Sigmoid colon (tissue), 7 donors: ENCODE results near the gene ZNF839. TPM values are rescaled to one million over a fixed set of nuclear protein-coding genes. Genes with fewer than 3 reads are reported as not detected.

Experiments used
- DNase-seq: peaks from one replicate; pipeline ENCODE4 v3.0.0-alpha.2; 2019
- H3K27ac ChIP-seq, 4 donors: fragments of 200-600 bp; sonication (generic); one replicate each; pipeline ENCODE4 v1.5.1; 2016 to 2019; ENCODE audit warnings: mild to moderate bottlenecking in 1 of 4
- H3K27me3 ChIP-seq, 3 donors: fragments of 200-600 bp; sonication (generic); one replicate each; pipeline ENCODE4 v1.5.1; 2019; ENCODE audit warnings: mild to moderate bottlenecking in 1 of 3
- H3K36me3 ChIP-seq, 4 donors: fragments of 200-600 bp; sonication (generic); one replicate each; pipeline ENCODE4 v1.5.1; 2016 to 2019
- H3K4me1 ChIP-seq, 4 donors: fragments of 200-600 bp; sonication (generic); one replicate each; pipeline ENCODE4 v1.5.1; 2017 to 2019
- H3K4me3 ChIP-seq, 4 donors: fragments of 200-600 bp; sonication (generic); one replicate each; pipeline ENCODE4 v1.5.1; 2017 to 2019; ENCODE audit warnings: mild to moderate bottlenecking in 2 of 4, moderate library complexity in 1 of 4
- H3K9me3 ChIP-seq, 4 donors: fragments of 200-600 bp in 3 of 4; sonication (generic) in 3 of 4; one replicate each; pipeline versions ENCODE4 v1.5.1 to v1.6.1; 2013 to 2019
- CTCF ChIP-seq, 4 experiments: fragments of 450-650 bp in 3 of 4; fragments of 200-600 bp in 1 of 4; IDR thresholded peaks; one replicate each; pipeline ENCODE4 v1.5.1; 2016 to 2019; ENCODE audit warnings: antibody characterized with exemption in 4 of 4, mild to moderate bottlenecking in 3 of 4, moderate library complexity in 2 of 4
- EP300 ChIP-seq, 4 donors: sonication (generic); formaldehyde crosslinking; IDR thresholded peaks; one replicate each; pipeline ENCODE4 v1.6.1; 2017; ENCODE audit warnings: antibody characterized with exemption in 4 of 4
- POLR2A ChIP-seq, 2 donors: fragments of 450-650 bp; IDR thresholded peaks; one replicate each; pipeline ENCODE4 v1.6.1; 2016; ENCODE audit warnings: antibody characterized with exemption in 2 of 2, mild to moderate bottlenecking in 2 of 2, moderate library complexity in 2 of 2
- POLR2AphosphoS5 ChIP-seq, 4 donors: sonication (generic); formaldehyde crosslinking; IDR thresholded peaks; one replicate each; pipeline ENCODE4 v1.6.1; 2017; ENCODE audit warnings: antibody characterized with exemption in 4 of 4
- WGBS, 2 donors: extraction: QIAGEN DNeasy Blood & Tissue Kit; methylation state at CpG; one replicate each; pipeline ENCODE4 v1.1.7; 2013; 5-methylcytosine and 5-hydroxymethylcytosine counted together
- intact Hi-C: fragments of 100-400 bp; cut with DNase I; formaldehyde crosslinking; loops from one replicate; pipeline ENCODE4 v1.15.1; 2023
- polyA plus RNA-seq, 3 donors: library from polyadenylated mRNA; stranded (reverse); fragments of 200-250 nt; gene quantifications; one replicate each; pipeline ENCODE4 v1.2.3, GENCODE V29; 2013
- total RNA-seq, 4 donors: library from RNA; depleted of rRNA; stranded (reverse); fragments of >200 nt; gene quantifications; one replicate each; pipeline ENCODE4 v1.1.0, GENCODE V29; 2016
- donor health status: healthy with polysubstance abuse.
- donor health status: Bipolar disorder and iron deficiency.
- donor health status: healthy.

Gene ZNF839
- total and polyA plus RNA-seq, 7 donors: 4.6 to 12.2 (median 7.9) TPM

DNA sequence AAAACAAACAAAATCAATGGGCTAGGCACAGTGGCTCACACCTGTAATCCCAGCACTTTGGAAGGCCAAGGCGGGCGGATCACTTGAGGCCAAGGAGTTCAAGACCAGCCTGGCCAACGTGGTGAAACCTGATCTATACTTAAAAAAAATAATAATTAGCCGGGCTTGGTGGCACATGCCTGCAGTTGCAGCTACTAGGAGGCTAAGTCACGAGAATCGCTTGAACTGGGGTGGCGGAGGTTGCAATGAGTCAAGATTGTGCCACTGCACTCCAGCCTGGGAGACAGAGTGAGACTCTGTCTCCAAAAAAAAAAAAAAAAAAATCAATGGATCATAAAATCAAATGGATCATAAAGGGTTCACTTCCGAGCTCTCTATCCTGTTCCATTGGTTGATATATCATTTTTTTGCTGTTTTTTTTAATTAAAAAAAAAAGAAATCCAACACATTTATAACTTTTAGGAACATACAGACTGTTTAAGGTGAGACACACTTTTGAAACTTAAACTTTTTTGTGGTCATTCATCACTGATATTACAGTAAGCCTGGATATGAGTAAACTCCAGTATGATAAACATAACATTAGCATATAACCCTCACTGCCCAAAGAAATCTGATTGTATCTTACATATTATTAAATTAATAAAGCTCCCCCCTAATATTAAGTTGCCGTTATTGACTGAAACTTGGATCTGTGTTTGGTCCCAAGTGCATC, 36.6 kb upstream of the ZNF839 start:
- DNase-seq: no peak
- Histone ChIP-seq H3K4me1 (peaks cover 0 to 8% (median 8%) of the 10 kb centered on the region in 4 donors), H3K36me3 (peaks cover 0 to 16% (median 2%) of the 10 kb centered on the region in 4 donors), H3K4me3 (no peak overlapping the region), H3K27ac (no peak overlapping the region), H3K9me3 (no peaks in the 10 kb centered on the region), H3K27me3 (no peaks in the 10 kb centered on the region)
- WGBS, 2 donors: 87 to 93% methylated on average over 9 of the region's 9 CpGs
- TF ChIP-seq POLR2AphosphoS5 (IDR thresholded peaks at IDR 0.05) (no peak), POLR2A (IDR thresholded peaks at IDR 0.05) (no peak), CTCF (IDR thresholded peaks at IDR 0.05) (no peak), EP300 (IDR thresholded peaks at IDR 0.05) (no peak)
- intact Hi-C loops: no loop called here

- Histone ChIP-seq H3K9me3 (no peaks in the 10 kb centered on the region), H3K4me1 (peaks cover 0 to under 1% (median under 1%) of the 10 kb centered on the region in 4 donors), H3K27ac (no peak overlapping the region), H3K4me3 (no peak overlapping the region), H3K27me3 (no peaks in the 10 kb centered on the region), H3K36me3 (peaks cover 0 to 16% (median 2%) of the 10 kb centered on the region in 4 donors)
- 71 to 83% methylated on average over 2 of the region's 2 CpGs for WGBS, 2 donors
- no peak for DNase-seq
- intact Hi-C loops: no loop called here
- no peak for TF ChIP-seq POLR2AphosphoS5 (IDR thresholded peaks at IDR 0.05)
- no peak for TF ChIP-seq POLR2A (IDR thresholded peaks at IDR 0.05)
- no peak for TF ChIP-seq EP300 (IDR thresholded peaks at IDR 0.05)
- TF ChIP-seq CTCF (IDR thresholded peaks at IDR 0.05): no peak
Observed at GRCh38 chr14:102283631-102284129, 35.9 kb upstream of the ZNF839 start.

DNA sequence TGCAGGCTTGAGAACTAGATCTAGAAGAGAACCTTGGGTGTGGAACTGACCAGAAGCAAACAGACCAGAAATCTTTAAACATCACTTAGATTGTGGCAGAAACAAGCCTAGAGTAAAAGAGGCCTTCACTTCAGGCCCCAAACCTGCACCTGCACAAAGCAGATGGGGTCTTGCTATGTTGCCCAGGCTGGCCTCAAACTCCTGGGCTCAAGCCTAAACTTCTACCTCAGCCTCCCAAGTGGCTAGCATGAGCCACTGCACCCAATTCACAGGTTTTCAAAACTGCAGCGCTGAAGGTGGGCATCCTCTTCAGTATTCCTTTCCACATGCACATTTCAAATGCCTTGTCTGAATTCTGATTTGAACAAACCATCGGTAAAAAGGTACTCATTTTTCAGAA, 34.4 kb upstream of the ZNF839 start:
- no peak overlapping the region for H3K4me3 ChIP-seq
- H3K36me3 ChIP-seq: peaks cover 0 to 10% (median under 1%) of the 10 kb centered on the region in 4 donors
- TF ChIP-seq POLR2A (IDR thresholded peaks at IDR 0.05): no peak
- no peak for TF ChIP-seq CTCF (IDR thresholded peaks at IDR 0.05)
- TF ChIP-seq EP300 (IDR thresholded peaks at IDR 0.05): no peak
- no peak for TF ChIP-seq POLR2AphosphoS5 (IDR thresholded peaks at IDR 0.05)
- 65 to 95% methylated on average over 2 of the region's 2 CpGs for WGBS, 2 donors
- intact Hi-C loops: no loop called here
- DNase-seq: no peak
- H3K27me3 ChIP-seq: no peaks in the 10 kb centered on the region
- no peaks in the 10 kb centered on the region for H3K9me3 ChIP-seq
- H3K4me1 ChIP-seq: no peaks in the 10 kb centered on the region
- H3K27ac ChIP-seq: no peak overlapping the region

DNA sequence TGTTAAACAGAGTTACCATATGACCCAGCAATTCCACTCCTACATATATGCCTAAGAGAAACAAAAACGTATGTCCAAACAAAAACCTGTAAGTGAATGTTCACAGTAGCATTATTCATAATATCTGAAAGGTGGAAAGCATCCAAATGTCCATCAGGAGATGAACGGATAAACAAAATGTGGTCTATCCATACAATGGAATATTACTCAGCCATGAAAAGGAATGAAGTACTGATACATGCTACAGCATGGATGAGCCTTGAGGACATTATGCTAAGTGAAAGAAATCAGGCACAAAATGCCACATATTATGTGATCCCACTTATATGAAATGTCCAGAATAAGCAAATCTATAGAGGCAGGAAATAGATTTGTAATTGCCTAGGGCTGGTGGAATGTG, 31.4 kb upstream of the ZNF839 start:
- WGBS, 2 donors: 95% methylated on average over 2 of the region's 2 CpGs

More for the DNA sequence above, 31.4 kb upstream of the ZNF839 start:
- no peak for TF ChIP-seq CTCF (IDR thresholded peaks at IDR 0.05)
- no peak for TF ChIP-seq POLR2AphosphoS5 (IDR thresholded peaks at IDR 0.05)
- TF ChIP-seq POLR2A (IDR thresholded peaks at IDR 0.05): no peak
- no peak for TF ChIP-seq EP300 (IDR thresholded peaks at IDR 0.05)
- intact Hi-C loops: no loop called here
- H3K4me3 ChIP-seq: no peak overlapping the region
- no peaks in the 10 kb centered on the region for H3K4me1 ChIP-seq
- no peaks in the 10 kb centered on the region for H3K36me3 ChIP-seq
- H3K27ac ChIP-seq: no peak overlapping the region
- DNase-seq: no peak
- no peaks in the 10 kb centered on the region for H3K27me3 ChIP-seq
- no peaks in the 10 kb centered on the region for H3K9me3 ChIP-seq
